Central memory CD4-positive, alpha-beta T cell (primary cell): ENCODE measurements around the gene DSE.
"Not testable (repeated sequence)": the region's sequence is repeated elsewhere in the genome, so short reads cannot be mapped to it uniquely, and the experiment has no call there.

Experiments used
- DNase-seq: peaks from one replicate; pipeline ENCODE4 v3.0.0; 2022
- total RNA-seq, 3 experiments: gene quantifications; one replicate each; lab custom pipeline; 2026; lab: John Stamatoyannopoulos, UW

Gene DSE
- 2.0 to 37.0 (median 6.3) reads per million in 3 experiments for total RNA-seq

DNA sequence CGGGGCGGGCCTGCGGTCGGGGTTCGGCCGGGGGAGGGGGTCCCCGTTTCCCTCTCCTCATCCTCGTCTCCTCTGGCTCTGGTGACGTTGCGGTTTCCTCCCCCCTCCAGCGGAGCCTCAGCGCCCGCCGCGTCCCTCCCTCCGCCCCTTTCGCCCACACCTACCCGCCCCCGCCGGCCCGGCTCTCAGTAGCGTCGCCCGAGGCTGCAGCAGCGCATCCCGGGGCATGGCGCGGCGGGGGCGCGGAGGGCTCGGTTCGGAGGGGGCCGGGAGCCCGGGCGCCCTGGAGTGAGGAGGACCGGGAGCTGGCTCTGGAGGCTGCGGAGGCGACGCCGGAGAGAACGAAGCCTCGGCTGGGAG lies at the start of gene DSE:
TSS of gene DSE (plus strand) at position 188 of the 360 bp plus-strand sequence. CDS start 28,304 bp downstream, outside the sequence.
- peak; percentile 47 for DNase-seq

DNA sequence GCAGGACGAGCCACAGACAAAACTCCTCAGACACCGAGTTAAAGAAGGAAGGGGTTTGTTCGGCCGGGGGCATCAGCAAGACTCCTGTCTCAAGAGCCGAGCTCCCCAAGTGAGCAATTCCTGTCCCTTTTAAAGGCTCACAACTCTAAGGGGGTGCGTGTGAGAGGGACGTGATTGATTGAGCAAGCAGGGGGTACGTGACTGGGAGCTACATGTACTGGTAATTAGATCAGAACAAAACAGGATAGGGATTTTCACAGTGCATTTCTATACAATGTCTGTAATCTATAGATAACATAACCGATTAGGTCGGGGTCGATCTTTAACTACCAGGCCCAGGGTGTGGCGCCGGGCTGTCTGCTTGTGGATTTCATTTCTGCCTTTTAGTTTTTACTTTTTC lies 48.8 kb upstream of the DSE start:
- DNase-seq = not testable (repeated sequence)

- DNase-seq = no peak
These were observed 46.9 kb upstream of the DSE start for GRCh38 chr6:116323863-116324262.

DNA sequence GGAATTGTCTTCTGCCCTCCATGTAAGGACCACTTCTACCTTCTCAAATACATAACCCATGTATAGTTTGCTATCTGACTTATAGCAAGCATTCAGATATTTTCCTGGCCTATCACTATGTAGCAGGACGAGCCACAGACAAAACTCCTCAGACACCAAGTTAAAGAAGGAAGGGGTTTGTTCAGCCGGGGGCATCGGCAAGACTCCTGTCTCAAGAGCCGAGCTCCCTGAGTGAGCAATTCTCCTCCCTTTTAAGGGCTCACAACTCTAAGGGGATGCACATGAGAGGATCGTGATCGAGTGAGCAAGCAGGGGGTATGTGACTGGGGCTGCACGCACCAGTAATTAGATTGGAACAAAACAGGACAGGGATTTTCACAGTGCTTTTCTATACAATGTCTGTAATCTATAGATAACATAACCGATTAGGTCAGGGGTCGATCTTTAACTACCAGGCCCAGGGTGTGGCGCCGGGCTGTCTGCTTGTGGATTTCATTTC lies 45.1 kb upstream of the DSE start:
- not testable (repeated sequence) for DNase-seq

DNA sequence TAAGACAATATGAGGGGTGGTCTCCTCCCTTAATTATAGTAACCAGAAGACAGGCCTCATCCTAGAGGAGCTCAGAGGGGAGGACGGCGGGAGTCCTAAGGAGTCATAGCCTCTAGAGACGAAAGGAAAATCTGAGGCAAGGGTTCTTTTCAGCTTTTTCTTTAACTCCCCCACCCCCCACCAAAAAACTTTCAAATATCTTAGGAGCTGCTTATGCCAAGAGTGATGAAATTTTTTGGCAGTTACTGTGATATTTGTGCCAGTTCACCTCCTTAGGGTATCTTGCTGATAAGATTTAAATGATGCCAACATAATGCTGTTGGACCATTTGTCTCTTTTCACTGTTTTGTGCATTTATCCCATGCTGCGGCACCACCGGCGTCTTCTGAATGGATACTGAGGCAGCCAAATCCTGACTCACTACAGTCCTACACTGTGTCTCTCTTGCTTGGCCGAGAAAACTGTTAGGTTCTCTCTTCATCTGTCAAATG lies 44.5 kb upstream of the DSE start:
- no peak for DNase-seq

DNA sequence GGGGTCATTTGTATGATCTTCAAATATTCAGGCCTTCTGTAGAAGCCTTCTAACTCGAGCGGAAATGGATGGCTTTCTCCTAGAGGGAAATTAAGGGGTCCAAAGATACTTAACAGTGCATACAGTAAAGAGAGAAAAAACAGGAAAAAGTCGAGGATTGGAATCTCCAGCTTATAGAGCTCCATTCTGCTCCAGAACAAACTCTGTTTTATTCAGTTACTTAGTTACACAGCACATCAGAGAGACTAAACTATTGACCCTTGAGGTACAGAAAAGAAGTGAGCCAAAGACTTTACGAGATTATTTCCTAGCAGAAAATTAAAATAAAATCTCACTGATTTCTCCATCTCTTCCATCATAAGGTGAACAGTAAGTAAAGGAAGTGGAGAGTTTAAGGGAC lies 43.8 kb upstream of the DSE start:
- no peak for DNase-seq

GRCh38 chr6:116327803-116328527 lies 42.8 kb upstream of the DSE start:
- DNase-seq = no peak

- DNase-seq = no peak
These were observed 42.2 kb upstream of the DSE start for GRCh38 chr6:116328528-116328903.

- DNase-seq = no peak
These were observed 41.6 kb upstream of the DSE start for GRCh38 chr6:116329156-116329555.

GRCh38 chr6:116330511-116330910 lies 40.2 kb upstream of the DSE start:
- no peak for DNase-seq

- DNase-seq = no peak
These were observed 38.7 kb upstream of the DSE start for GRCh38 chr6:116332096-116332495.

DNA sequence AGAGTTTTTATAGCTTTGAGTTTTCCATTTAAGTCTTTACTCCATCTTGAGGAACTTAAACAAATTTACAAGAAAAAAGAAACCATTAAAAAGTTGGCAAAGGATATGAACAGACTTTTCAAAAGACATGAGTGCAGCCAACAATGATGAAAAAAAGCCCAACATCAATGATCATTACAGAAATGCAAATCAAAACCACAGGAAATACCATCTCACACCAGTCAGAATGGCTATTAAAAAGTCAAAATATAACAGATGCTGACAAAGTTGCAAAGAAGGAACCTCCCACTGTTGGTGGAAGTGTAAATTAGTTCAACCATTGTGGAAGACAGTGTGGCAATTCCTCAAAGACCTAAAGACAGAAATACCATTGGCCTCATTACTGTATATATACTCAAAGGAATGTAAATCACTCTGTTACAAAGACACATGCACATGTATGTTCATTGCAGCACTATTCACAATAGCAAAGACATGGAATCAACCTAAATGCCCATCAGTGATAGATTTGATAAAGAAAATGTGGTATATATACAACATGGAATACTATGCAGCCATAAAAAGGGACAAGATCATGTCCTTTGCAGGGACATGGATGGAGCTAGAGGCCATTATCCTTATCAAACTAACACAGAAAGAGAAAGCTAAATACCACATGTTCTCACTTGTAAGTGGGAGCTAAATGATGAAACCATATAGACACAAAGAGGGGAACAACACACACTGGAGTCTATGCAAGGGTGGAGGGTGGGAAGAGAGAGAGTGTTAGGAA lies 35.9 kb upstream of the DSE start:
- not testable (repeated sequence) for DNase-seq

- DNase-seq = no peak
These were observed 35.0 kb upstream of the DSE start for GRCh38 chr6:116335612-116336215.

GRCh38 chr6:116338943-116339342 lies 31.8 kb upstream of the DSE start:
- DNase-seq = no peak

- DNase-seq = not testable (repeated sequence)
These were observed 30.1 kb upstream of the DSE start for GRCh38 chr6:116340625-116341024.

DNA sequence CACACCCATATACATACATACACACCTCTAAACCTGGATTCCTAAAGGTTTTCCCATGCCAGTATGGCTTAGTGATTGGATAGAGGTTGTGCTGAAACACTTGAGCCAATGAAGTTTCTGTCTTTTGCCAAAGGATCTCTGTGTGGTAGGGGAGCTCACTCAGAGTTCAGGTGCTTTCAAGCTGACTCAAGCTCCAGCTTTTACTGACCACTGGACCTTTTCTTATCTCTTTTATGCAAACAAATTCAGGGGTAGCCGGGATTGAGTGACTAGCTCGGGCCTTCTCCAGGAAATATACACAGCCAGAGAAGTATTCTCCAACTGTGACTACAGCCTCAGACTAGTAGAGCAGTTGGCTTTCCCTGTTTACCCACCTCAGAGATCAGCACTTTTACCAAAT lies 21.5 kb upstream of the DSE start:
- DNase-seq = no peak

GRCh38 chr6:116351101-116351500 lies 19.6 kb upstream of the DSE start:
- no peak for DNase-seq

GRCh38 chr6:116352515-116353471 lies 18.0 kb upstream of the DSE start:
- no peak for DNase-seq

GRCh38 chr6:116354236-116354635 lies 16.5 kb upstream of the DSE start:
- DNase-seq = no peak

- no peak for DNase-seq
These were observed 15.0 kb upstream of the DSE start for GRCh38 chr6:116355796-116356195.

GRCh38 chr6:116359131-116359530 lies 11.6 kb upstream of the DSE start:
- no peak for DNase-seq

DNA sequence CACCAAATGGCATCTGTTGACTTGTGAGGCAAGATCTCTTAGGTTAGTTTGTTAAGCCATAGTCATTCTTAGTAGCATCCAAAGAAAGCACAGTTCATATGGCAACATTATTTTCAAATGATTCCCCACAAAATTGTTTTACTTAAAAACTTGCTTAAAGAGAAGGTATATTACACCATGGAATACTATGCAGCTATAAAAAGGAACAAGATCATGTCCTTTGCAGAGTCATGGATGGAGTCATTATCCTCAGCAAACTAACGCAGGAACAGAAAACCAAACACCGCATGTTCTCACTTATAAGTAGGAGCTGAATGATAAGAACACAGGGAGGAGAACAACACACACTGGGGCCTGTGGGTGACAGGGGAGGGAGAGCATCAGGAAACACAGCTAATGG lies 10.9 kb upstream of the DSE start:
- no peak for DNase-seq
